NCI-H187 (cell line): ENCODE measurements around the gene LAMA2.

ENCODE experiments used
- DNase-seq, 2 experiments: peaks; one replicate each; lab custom pipeline; 2025; lab: John Stamatoyannopoulos, UW

Gene LAMA2

DNA sequence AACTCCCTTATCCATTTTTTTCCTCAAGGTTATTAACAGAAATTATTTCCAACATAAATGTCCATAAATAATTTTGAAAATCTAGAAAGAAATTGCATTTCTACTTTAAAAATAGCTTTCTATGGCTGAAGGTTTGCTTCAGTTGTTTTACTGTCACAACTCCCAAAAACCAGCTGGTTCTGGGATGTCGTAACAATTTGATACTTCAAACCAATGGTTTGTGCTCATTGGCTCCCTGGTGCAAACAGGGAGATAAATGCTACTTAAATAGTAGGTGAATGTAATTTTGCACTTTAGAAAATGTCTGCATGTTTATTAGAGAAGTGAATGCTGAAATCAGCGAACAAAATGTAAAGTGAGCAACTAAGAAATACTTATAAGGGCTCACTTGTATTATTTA lies 31.1 kb downstream of the LAMA2 start:
- no peak for DNase-seq

DNA sequence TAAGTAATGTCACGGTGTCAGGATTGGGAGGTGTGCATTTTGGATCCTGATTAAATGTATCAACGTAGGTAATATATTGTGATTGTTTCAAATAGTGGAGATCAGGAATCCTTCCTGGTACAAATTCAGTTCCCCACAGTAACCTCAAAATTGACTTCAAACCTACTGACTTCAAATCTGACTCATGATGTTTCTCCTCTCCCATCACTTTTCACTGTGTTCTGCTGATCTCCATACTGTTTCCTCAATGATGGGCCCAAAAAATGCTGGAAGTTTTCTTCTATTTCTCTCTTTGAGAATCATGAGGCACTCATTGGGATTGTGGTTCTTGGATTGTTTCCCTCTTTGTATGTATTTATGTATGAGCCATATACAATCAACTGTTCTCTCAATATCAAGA lies 35.9 kb downstream of the LAMA2 start:
- DNase-seq, result no peak

- DNase-seq, result no peak
These were observed 36.7 kb downstream of the LAMA2 start for GRCh38 chr6:128919412-128920180.

DNA sequence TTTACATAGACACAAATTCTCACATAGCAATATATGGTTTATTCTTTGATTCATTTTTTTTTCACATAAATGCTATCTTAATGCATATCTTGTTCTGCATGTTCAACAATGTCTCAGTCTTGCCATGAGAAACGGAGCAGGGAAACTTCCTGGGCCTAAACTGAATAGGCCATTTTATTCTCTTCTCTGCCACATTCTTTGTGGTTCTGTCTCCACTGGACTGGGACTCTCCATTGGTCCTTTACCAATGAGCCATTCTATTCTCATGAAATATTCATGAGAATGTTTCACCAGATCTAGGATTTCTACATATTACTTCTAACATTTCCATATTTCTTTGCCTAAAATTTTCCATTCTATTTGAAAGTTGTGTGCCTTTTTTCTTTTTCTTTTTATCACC lies 42.8 kb downstream of the LAMA2 start:
- DNase-seq, result no peak

DNA sequence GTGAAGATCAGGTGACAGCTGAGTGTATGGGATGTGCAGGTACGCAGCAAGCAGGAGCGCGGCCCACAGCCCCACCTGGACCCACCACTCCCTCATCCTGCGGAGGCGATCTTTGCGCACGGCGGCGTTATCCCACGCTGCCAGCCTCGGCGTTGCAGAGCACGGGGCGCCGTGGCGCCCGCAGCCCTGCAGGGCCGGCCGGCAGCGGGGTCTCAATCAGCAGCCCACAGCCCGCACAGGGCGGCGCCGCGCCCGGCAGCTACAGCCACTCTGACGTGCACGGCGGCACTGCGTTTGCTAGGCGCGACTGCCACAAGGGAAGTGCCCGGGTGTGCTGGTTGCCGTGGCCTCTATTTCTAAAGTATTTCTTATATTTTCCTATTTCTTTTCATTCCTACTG lies 46.9 kb downstream of the LAMA2 start:
- no peak for DNase-seq

- no peak for DNase-seq
These were observed 47.4 kb downstream of the LAMA2 start for GRCh38 chr6:128930321-128930720.

DNA sequence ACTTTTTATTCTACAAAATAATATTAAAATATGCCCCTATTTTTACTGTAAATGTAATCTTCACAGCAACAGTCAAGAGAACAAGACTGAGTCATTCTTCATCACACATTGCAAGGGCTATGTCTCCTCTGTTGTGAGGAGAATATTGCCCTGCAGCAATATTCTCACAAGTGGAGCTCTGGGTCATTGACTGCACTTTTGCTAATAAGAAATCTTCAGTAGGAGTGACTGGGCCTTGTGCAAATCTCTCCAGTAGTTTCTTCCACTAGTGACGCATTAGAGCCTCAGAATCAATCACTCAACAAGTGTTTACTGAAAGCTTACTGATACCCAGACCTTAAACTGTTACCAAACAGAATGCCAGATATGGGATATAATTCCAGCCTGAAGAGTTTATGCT lies 49.1 kb downstream of the LAMA2 start:
- no peak for DNase-seq

GRCh38 chr6:128950864-128951263 lies 67.9 kb downstream of the LAMA2 start:
- no peak for DNase-seq

DNA sequence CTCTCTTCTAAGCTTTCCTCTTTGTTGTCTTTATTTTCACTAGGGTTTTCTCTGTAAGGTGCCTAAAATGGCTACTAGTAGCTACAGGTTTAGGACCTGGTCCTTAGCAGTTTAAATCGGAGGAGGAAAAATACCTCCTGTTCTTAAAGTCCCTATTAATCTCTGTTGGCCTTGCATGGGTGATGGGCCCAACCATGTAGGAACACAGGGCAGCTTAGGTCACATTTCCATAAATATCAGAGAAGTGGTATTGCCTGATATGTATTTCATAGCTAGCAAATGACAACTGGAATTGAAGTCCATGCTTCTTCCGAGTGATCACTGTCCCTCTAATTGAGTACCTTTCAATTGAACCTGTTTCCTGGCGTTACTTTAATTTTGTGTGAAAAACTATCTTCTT lies 70.0 kb downstream of the LAMA2 start:
- no peak for DNase-seq

DNA sequence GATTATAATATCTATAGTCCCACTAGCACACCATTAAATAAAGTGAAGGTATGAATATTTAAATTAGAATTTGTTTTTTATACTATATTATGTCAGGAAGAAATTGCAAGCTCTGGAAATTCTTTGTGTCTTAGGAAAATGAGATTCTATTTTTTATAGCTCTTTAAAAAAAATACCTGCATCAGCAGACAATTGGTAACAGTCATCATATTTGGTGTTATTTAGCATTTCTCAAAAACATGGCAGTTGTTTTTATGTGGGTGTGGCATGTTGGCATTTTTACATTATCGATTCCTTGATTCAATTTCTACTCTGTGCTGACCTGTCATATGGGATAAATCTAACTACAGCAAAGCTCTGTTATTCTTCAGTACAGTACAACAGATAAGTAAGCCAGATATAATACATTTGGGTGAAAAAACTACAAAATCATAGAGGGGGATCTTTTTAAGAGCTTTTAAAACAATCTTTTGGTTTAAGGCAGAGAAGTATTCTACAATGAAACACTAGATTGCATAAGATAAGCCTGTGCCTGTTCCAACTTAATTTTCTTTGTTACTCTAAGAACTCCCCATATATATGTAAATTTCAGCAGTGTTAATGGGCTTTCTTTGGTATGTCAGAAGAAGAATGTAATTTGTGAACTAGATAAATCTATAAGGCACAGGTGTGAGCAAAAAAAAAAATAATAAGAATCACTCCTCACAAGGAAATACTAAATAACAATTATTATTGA lies 71.5 kb downstream of the LAMA2 start:
- DNase-seq, result no peak

DNA sequence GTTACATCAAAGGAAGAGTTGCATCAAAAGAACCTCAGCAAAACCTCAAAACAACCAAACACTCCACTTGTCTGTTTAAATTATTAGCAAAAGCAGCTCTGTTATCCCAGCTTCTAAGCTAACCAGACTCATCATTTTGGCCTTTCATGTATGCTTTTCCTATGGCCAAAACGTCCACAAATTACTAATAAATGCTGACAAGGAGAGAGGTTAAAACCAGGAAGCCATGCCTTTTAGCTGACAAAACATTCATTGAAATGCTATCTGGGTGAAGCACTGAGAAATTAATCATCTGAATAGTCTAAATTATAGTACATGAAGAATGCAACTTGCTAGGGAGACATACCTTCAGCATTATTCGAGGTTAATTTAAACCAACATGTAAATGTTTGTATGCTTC lies 80.6 kb downstream of the LAMA2 start:
- DNase-seq, result no peak

DNA sequence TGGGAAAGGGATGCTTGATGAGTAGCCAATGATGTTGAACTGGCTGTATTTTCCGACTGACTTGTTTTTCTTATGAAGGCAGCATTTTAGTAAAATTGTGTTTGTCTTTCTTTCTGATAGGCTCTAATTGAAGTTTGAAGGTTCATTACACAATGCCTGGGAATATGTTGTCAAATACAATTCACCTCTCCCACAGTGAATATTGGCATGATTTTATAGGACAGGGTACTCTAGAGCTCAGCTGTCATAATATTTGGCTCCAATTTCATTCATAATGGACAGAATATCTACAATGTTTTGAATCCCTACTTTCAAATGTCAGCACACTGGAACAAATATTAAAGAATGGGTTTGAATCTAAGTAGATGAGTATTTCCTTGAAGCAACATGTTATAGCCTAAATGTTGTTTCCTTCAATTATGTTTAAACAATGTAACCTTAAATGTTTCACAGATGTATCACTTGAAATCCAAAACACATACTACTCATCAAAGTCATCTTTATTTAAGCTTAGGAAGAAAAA lies 81.4 kb downstream of the LAMA2 start:
- DNase-seq, result no peak

GRCh38 chr6:128964771-128965170 lies 81.8 kb downstream of the LAMA2 start:
- DNase-seq, result no peak

- DNase-seq, result no peak
These were observed 84.0 kb downstream of the LAMA2 start for GRCh38 chr6:128966934-128967333.

DNA sequence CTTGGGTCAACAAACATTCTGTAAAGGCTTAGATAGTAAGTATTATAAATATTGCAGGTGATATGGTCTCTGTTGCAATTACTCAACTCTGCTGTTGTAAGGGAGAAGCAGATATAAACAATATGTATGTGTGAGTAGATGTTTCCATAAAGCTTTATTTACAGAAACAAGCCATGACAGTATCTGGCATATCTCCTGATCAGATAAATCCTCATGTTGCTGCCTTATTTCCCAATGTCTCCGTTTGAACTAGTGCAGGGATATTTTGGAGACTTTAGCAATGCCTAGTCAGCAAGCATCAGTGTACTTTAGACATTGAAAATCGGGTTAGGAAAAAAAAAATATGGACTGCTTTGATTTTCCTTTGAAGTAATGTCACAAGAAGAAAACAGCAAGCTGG lies 96.1 kb downstream of the LAMA2 start:
- DNase-seq, result no peak

DNA sequence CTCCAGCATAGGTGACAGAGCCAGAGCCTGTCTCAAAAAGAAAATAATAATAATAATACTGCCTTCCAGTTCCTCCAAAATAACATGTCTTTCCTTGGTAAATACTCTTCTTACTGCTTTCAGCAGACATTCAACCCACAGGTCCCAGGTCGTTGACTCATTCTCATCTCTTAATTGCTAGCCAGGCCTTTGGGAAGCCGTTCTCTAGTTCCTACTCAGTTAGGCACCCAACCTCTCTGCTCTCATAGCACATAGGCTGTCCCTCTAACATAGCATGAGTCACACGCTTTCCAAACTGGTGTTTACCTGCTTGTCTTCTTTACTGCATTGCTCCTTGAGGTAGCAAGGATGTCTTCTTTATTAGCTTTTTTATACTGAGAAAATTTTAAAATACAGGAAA lies 98.8 kb downstream of the LAMA2 start:
- DNase-seq, result no peak

DNA sequence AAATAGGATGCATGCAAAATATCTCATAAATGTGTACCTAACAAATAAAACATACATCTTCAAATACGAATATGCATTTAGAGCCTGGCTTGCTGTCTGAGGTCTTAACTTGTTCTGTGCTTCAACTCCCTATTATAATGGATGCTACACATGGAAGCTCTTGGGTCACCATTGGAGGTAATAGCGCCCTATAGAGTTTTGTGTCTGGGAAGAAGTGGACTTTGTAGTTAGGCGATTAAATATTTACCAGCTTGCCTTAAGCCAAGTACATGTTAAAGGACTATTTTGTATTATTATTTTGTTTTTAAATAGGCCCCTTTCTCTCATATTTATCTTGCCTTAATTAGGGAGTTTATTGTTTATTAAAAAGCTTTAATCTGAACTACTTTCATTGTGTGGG lies 107.4 kb downstream of the LAMA2 start:
- DNase-seq, result no peak

- DNase-seq, result no peak
These were observed 108.0 kb downstream of the LAMA2 start for GRCh38 chr6:128990915-128991314.

- no peak for DNase-seq
These were observed 110.2 kb downstream of the LAMA2 start for GRCh38 chr6:128993166-128993565.

GRCh38 chr6:128997880-128998279 lies 114.9 kb downstream of the LAMA2 start:
- no peak for DNase-seq

DNA sequence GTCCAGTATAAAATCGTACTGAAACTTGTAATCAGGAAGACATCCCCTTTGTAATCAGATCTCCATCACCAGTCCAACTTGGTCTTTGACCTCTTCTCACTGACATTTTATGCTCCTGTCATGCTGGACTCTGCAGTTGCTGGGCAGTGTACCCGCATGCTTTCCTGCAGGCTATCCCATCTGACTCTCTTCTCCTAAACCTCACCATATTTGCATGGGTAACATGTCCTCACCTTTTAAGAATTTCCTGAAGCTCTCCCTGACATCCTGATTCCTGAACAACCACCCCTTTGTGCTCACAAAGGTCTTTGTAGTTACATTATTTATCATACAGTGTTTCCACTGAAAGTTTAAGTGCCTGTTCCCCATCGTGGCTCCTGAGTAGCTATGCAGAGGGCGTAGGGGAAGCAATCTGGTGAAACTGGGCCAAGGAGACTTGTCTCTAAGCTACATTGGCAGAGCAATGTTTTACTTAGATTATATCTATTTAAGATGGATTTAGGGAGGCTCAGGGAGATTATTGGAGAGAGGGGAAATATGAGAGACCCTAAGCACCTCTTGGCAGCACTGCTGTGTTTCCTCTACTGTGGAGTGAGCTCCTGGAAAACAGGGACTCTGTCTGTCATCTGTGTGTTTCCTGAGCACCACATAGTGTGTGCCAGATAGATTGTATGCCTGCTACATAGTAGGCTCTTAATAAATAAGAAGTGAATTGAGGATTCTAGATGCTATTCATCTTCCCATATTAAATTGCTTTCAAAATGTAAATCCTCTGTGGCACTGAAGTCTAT lies 124.0 kb downstream of the LAMA2 start:
- no peak for DNase-seq

DNA sequence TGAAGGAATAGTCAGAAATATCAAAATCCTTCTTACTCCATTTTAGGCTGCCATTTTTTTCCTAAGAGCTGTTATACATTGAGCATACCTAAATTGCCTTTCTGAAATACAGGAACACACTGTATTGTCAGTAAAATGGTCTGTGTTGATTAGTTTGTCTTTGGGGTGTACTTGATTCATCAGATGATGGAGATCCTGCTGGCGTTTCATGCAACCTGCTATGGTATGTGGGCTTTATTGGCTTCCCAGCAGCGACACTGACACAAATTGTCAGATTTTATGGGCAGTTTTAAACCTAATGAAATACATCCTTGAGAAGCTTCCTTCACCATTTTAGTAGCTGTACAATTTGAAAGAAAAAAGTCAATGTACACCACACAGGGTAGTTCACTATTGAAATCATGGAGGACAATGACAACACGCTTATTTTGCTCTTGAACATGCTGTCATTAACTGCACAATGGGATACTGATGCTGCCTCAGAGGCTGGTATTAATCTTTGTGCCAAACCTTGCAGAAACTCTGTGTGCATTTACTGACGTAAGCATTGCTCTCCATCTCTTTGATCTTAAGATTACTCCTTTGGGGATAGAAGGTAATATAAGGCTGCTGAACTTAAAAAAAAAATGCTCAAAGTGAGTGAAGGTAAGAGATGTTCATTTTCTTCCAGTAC lies 124.9 kb downstream of the LAMA2 start:
- DNase-seq, result no peak
